ENCODE measurements around the gene ARHGAP6.

The ARHGAP6 gene

GRCh38 chrX:11464380-11464779 lies 201.3 kb downstream of the ARHGAP6 start:
- DNase-seq (ENCODE audit: low read depth in 2 of 2, low spot score in 1 of 2) = no peak

- no peak for DNase-seq (ENCODE audit: low read depth in 2 of 2, low spot score in 1 of 2)
Measured at GRCh38 chrX:11462648-11463047, 203.1 kb downstream of the ARHGAP6 start.

- DNase-seq (ENCODE audit: low read depth in 2 of 2, low spot score in 1 of 2) = no peak
Measured at GRCh38 chrX:11462136-11462535, 203.6 kb downstream of the ARHGAP6 start.

GRCh38 chrX:11461201-11462001 lies 204.3 kb downstream of the ARHGAP6 start:
- DNase-seq (ENCODE audit: low read depth in 2 of 2, low spot score in 1 of 2) = no peak

- DNase-seq (ENCODE audit: low read depth in 2 of 2, low spot score in 1 of 2) = no peak
Measured at GRCh38 chrX:11460347-11460746, 205.4 kb downstream of the ARHGAP6 start.

GRCh38 chrX:11458170-11458569 lies 207.6 kb downstream of the ARHGAP6 start:
- no peak for DNase-seq (ENCODE audit: low read depth in 2 of 2, low spot score in 1 of 2)

- DNase-seq (ENCODE audit: low read depth in 2 of 2, low spot score in 1 of 2) = no peak
Measured at GRCh38 chrX:11451151-11451550, 214.6 kb downstream of the ARHGAP6 start.

GRCh38 chrX:11450354-11450753 lies 215.4 kb downstream of the ARHGAP6 start:
- DNase-seq (ENCODE audit: low read depth in 2 of 2, low spot score in 1 of 2) = no peak

- no peak for DNase-seq (ENCODE audit: low read depth in 2 of 2, low spot score in 1 of 2)
Measured at GRCh38 chrX:11449613-11450012, 216.1 kb downstream of the ARHGAP6 start.

GRCh38 chrX:11447418-11447817 lies 218.3 kb downstream of the ARHGAP6 start:
- no peak for DNase-seq (ENCODE audit: low read depth in 2 of 2, low spot score in 1 of 2)

GRCh38 chrX:11446949-11447348 lies 218.8 kb downstream of the ARHGAP6 start:
- DNase-seq (ENCODE audit: low read depth in 2 of 2, low spot score in 1 of 2) = no peak

GRCh38 chrX:11446336-11446735 lies 219.4 kb downstream of the ARHGAP6 start:
- DNase-seq (ENCODE audit: low read depth in 2 of 2, low spot score in 1 of 2) = no peak

- DNase-seq (ENCODE audit: low read depth in 2 of 2, low spot score in 1 of 2) = no peak
Measured at GRCh38 chrX:11445540-11445939, 220.2 kb downstream of the ARHGAP6 start.

- DNase-seq (ENCODE audit: low read depth in 2 of 2, low spot score in 1 of 2) = no peak
Measured at GRCh38 chrX:11444052-11444451, 221.7 kb downstream of the ARHGAP6 start.

GRCh38 chrX:11439846-11440245 lies 225.9 kb downstream of the ARHGAP6 start:
- DNase-seq (ENCODE audit: low read depth in 2 of 2, low spot score in 1 of 2) = no peak

- DNase-seq (ENCODE audit: low read depth in 2 of 2, low spot score in 1 of 2) = no peak
Measured at GRCh38 chrX:11438767-11439166, 227.0 kb downstream of the ARHGAP6 start.

GRCh38 chrX:11438380-11438723 lies 227.4 kb downstream of the ARHGAP6 start:
- no peak for DNase-seq (ENCODE audit: low read depth in 2 of 2, low spot score in 1 of 2)

- no peak for DNase-seq (ENCODE audit: low read depth in 2 of 2, low spot score in 1 of 2)
Measured at GRCh38 chrX:11437642-11438379, 227.9 kb downstream of the ARHGAP6 start.

GRCh38 chrX:11435568-11435967 lies 230.2 kb downstream of the ARHGAP6 start:
- DNase-seq (ENCODE audit: low read depth in 2 of 2, low spot score in 1 of 2) = no peak

- DNase-seq (ENCODE audit: low read depth in 2 of 2, low spot score in 1 of 2) = no peak
Measured at GRCh38 chrX:11434607-11435006, 231.1 kb downstream of the ARHGAP6 start.

GRCh38 chrX:11431786-11432185 lies 233.9 kb downstream of the ARHGAP6 start:
- DNase-seq (ENCODE audit: low read depth in 2 of 2, low spot score in 1 of 2) = no peak

GRCh38 chrX:11430271-11430670 lies 235.4 kb downstream of the ARHGAP6 start:
- no peak for DNase-seq (ENCODE audit: low read depth in 2 of 2, low spot score in 1 of 2)

Measured in stimulated activated CD8-positive, alpha-beta memory T cell treated with anti-CD3 and anti-CD28 coated beads, Interleukin-4, amount 100 ng/mL, for 4 hours (primary cell).